HEK293 (cell line): ENCODE results near the gene PDAP1.
"Not testable (repeated sequence)": the region's sequence is repeated elsewhere in the genome, so short reads cannot be mapped to it uniquely, and the experiment has no call there.

ENCODE experiments used
- CTCF ChIP-seq: fragments of 450-650 bp; formaldehyde crosslinking; IDR thresholded peaks from 2 replicates; pipeline ENCODE4 v1.5.1; 2016; ENCODE audit warnings: missing biosample characterization, missing genetic modification characterization
- REST ChIP-seq: fragments of 450-650 bp; formaldehyde crosslinking; IDR thresholded peaks from 2 replicates; pipeline ENCODE4 v1.5.1; 2016; ENCODE audit warnings: missing biosample characterization, missing genetic modification characterization
- ZBTB1 ChIP-seq: fragments of 450-650 bp; formaldehyde crosslinking; IDR thresholded peaks from 2 replicates; pipeline ENCODE4 v1.5.1; 2016; ENCODE audit warnings: missing biosample characterization, missing genetic modification characterization
- ZNF121 ChIP-seq: fragments of 450-650 bp; formaldehyde crosslinking; IDR thresholded peaks from 2 replicates; pipeline ENCODE4 v1.5.1; 2016; ENCODE audit warnings: missing biosample characterization, missing genetic modification characterization
- ZNF138 ChIP-seq: fragments of 450-650 bp; formaldehyde crosslinking; IDR thresholded peaks from 2 replicates; pipeline ENCODE4 v1.5.1; 2016; ENCODE audit warnings: missing biosample characterization, missing genetic modification characterization, borderline replicate concordance
- ZNF169 ChIP-seq: fragments of 450-650 bp; formaldehyde crosslinking; IDR thresholded peaks from 2 replicates; pipeline ENCODE4 v1.5.1; 2016; ENCODE audit warnings: missing biosample characterization, missing genetic modification characterization
- ZNF174 ChIP-seq: fragments of 450-650 bp; formaldehyde crosslinking; IDR thresholded peaks from 2 replicates; pipeline ENCODE4 v1.5.0; 2017; ENCODE audit warnings: missing biosample characterization, mild to moderate bottlenecking, missing genetic modification characterization
- ZNF175 ChIP-seq: fragments of 450-650 bp; formaldehyde crosslinking; IDR thresholded peaks from 2 replicates; pipeline ENCODE4 v1.5.1; 2016; ENCODE audit warnings: missing biosample characterization, missing genetic modification characterization
- ZNF76 ChIP-seq: fragments of 450-650 bp; formaldehyde crosslinking; IDR thresholded peaks from 2 replicates; pipeline ENCODE4; 2016; ENCODE audit warnings: low read depth, missing biosample characterization, missing genetic modification characterization, borderline replicate concordance
- ZNF792 ChIP-seq: fragments of 450-650 bp; formaldehyde crosslinking; IDR thresholded peaks from 2 replicates; pipeline ENCODE4 v1.5.1; 2016; ENCODE audit warnings: missing biosample characterization, missing genetic modification characterization

- TF ChIP-seq ZNF792 (tag by site-specific recombination); ZNF76; ZNF138 (tag by site-specific recombination); REST; ZBTB1; ZNF174 (tag by site-specific recombination); ZNF121 (tag by site-specific recombination); ZNF175 (tag by site-specific recombination); ZNF169 (tag by site-specific recombination): not testable (repeated sequence)
- peak; percentile 58; the same call in 1 of the 2 replicates for TF ChIP-seq CTCF (tag by site-specific recombination)
These were observed 7.2 kb upstream of the PDAP1 start for GRCh38 chr7:99415513-99416127.
